Activated T-cell treated with anti-CD3 and anti-CD28 coated beads, Interleukin-2, amount 50 U/mL, for 72 hours (primary cell): Measurements from ENCODE around the gene NDUFS5. TPM values are rescaled to one million over a fixed set of nuclear protein-coding genes. Genes with fewer than 3 reads are reported as not detected.
"Not testable (repeated sequence)": the region's sequence is repeated elsewhere in the genome, so short reads cannot be mapped to it uniquely, and the experiment has no call there.

Experiments
- ATAC-seq, 2 donors: fragments of 150-1000 bp; cut with Tn5 transposase; replicated peaks in 1 of 2; 2 replicates each; pipeline ENCODE4 v1.10.0; 2021; ENCODE audit warnings: moderate library complexity in 2 of 2, mild to moderate bottlenecking in 1 of 2
- DNase-seq, 2 donors: peaks; one replicate each; pipeline ENCODE4 v3.0.0; 2021 to 2022; ENCODE audit warnings: mixed read lengths in 1 of 2
- H3K27ac Mint-ChIP-seq: one replicate; pipeline ENCODE4 v1.8.0; 2022; ENCODE audit warnings: mild to moderate bottlenecking, moderate library complexity, mixed read lengths
- H3K27me3 Mint-ChIP-seq: one replicate; pipeline ENCODE4 v1.8.0; 2022; ENCODE audit warnings: low read depth, mixed read lengths
- H3K36me3 Mint-ChIP-seq, 2 donors: one replicate each; pipeline ENCODE4 v1.8.0; 2022; ENCODE audit warnings: mixed read lengths in 2 of 2, mild to moderate bottlenecking in 1 of 2; ENCODE audit not compliant: insufficient read depth in 2 of 2
- H3K4me1 Mint-ChIP-seq: one replicate; pipeline ENCODE4 v1.8.0; 2022; ENCODE audit warnings: low read depth, mixed read lengths
- H3K4me3 Mint-ChIP-seq, 2 donors: one replicate each; pipeline ENCODE4 v1.8.0; 2022; ENCODE audit warnings: mild to moderate bottlenecking in 2 of 2, mixed read lengths in 2 of 2, moderate library complexity in 2 of 2
- H3K9me3 Mint-ChIP-seq, 2 donors: one replicate each; pipeline ENCODE4 v1.8.0; 2022; ENCODE audit warnings: mixed read lengths in 2 of 2
- total RNA-seq, 2 donors: library from RNA; stranded (reverse); gene quantifications; one replicate each; pipeline ENCODE4 v1.2.3, GENCODE V29; 2022

Gene NDUFS5
- 10 to 100 TPM; 88.7 to 89.1 TPM for total RNA-seq

- peaks cover 35% of the 10 kb centered on the region for H3K4me1 Mint-ChIP-seq
- no peaks in the 10 kb centered on the region for H3K9me3 Mint-ChIP-seq
- ATAC-seq (peak; percentile 90), DNase-seq (peak; percentile 84 to 87)
- peak within 1 kb of the TSS; percentile 90 to 94 for H3K4me3 Mint-ChIP-seq
- H3K27ac Mint-ChIP-seq, result peak within 1 kb of the TSS; percentile 92
- peaks cover 4% of the 10 kb centered on the region for H3K27me3 Mint-ChIP-seq
- peaks cover 9 to 23% of the 10 kb centered on the region in 2 donors for H3K36me3 Mint-ChIP-seq
Observed at GRCh38 chr1:39026051-39026865, at the start of gene NDUFS5. TSS of gene NDUFS5 (plus strand) at chr1:39026350. CDS start at chr1:39028725, 2,375 bp downstream.

DNA sequence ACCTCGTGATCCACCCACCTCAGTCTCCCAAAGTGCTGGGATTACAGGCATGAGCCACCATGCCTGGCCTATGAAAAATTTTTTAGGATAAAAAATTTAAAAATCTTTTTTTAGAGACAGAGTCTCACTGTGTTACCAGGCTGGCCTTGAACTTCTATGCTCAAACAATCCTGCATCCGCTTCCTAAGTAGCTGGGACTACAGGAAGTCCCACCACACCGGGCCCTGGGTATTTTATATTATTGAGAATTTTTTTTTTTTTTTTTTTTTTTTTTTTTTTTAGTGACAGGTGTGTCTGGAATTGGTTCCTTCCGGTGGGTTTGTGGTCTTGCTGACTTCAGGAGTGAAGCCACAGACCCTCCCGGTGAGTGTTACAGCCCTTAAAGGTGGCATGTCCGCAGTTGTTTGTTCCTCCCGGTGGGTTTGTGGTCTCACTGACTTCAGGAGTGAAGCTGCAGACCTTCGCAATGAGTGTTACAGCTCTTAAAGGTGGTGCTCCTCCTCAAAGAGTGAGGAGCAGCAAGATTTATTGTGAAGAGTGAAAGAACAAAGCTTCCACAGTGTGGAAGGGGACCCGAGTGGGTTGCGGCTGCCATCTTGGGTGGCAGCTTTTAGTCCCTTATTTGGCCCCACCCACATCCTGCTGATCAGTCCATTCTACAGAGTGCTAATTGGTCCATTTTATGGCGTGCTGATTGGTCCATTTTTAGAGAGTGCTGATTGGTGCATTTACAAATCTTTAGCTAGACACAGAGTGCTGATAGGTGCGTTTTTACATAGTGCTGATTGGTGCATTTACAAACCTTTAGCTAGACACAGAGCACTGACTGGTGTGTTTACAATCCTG, 48.5 kb upstream of the NDUFS5 start:
- H3K27me3 Mint-ChIP-seq, H3K27ac Mint-ChIP-seq, H3K36me3 Mint-ChIP-seq, H3K4me1 Mint-ChIP-seq, H3K9me3 Mint-ChIP-seq: not testable (repeated sequence)
- peak; percentile 38 to 62 for ATAC-seq
- H3K4me3 Mint-ChIP-seq, result peak overlapping the region in 1 of 2 donors; percentile 34
- DNase-seq, result peak; percentile 40 to 61

GRCh38 chr1:38978245-38978542, 48.0 kb upstream of the NDUFS5 start:
- not testable (repeated sequence) for H3K36me3 Mint-ChIP-seq, H3K9me3 Mint-ChIP-seq, H3K4me1 Mint-ChIP-seq, H3K27me3 Mint-ChIP-seq, H3K27ac Mint-ChIP-seq, ATAC-seq
- H3K4me3 Mint-ChIP-seq, result peak overlapping the region in 1 of 2 donors; percentile 34
- peak in 1 of 2 donors; percentile 17 for DNase-seq

GRCh38 chr1:38979380-38979779, 46.8 kb upstream of the NDUFS5 start:
- ATAC-seq, H3K27ac Mint-ChIP-seq, H3K27me3 Mint-ChIP-seq, H3K9me3 Mint-ChIP-seq, H3K4me1 Mint-ChIP-seq, DNase-seq, H3K36me3 Mint-ChIP-seq, H3K4me3 Mint-ChIP-seq: not testable (repeated sequence)

DNA sequence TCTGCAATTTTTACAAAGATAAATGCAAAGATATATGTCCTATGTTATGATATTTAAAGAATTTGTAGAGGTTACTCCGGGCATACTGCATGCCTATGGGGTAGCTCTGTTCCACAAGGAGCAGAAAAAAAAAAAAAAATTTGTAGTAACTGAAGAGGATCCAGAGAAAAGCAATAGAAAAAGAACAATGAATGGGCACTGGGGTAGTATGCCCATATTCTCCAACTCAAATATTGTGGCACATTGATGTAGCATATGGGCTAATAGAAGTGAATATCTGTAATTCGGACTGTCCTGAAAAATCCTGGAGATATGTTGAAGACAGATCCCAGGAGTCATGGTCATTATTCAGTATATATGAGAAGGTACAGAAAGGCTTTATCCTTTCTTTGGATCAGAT, 36.2 kb upstream of the NDUFS5 start:
- ATAC-seq, result no peak

DNA sequence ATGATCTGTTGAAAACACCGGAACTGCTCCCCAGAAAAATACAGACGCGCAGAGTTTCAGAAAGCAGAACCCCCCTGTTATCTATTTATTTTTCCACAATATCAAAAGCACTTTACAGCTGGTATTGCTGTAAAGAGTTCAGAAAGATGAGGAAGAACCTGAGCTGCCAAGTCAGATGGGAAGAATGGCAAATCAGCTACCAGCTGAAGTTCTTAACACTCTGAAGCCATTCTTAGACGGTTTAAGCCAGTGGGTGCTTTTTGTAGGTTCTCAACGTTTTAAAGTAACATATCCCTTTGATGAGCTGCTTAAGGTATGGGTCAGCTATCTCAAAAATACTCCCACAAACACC, 35.8 kb upstream of the NDUFS5 start:
- H3K27ac Mint-ChIP-seq, result peak overlapping the region; percentile 86
- H3K36me3 Mint-ChIP-seq, result peaks cover 8 to 19% of the 10 kb centered on the region in 2 donors
- DNase-seq, result no peak
- peak overlapping the region; percentile 85 to 87 for H3K4me3 Mint-ChIP-seq
- ATAC-seq, result peak in 1 of 2 donors; percentile 9
- no peaks in the 10 kb centered on the region for H3K9me3 Mint-ChIP-seq
- H3K27me3 Mint-ChIP-seq, result no peaks in the 10 kb centered on the region
- peaks cover 60% of the 10 kb centered on the region for H3K4me1 Mint-ChIP-seq

More for the DNA sequence above, 36.2 kb upstream of the NDUFS5 start:
- peak overlapping the region; percentile 85 to 87 for H3K4me3 Mint-ChIP-seq
- peaks cover 56% of the 10 kb centered on the region for H3K4me1 Mint-ChIP-seq
- H3K9me3 Mint-ChIP-seq, result no peaks in the 10 kb centered on the region
- no peak for DNase-seq
- peak overlapping the region; percentile 86 for H3K27ac Mint-ChIP-seq
- no peaks in the 10 kb centered on the region for H3K27me3 Mint-ChIP-seq
- H3K36me3 Mint-ChIP-seq, result peaks cover 8 to 17% of the 10 kb centered on the region in 2 donors

DNA sequence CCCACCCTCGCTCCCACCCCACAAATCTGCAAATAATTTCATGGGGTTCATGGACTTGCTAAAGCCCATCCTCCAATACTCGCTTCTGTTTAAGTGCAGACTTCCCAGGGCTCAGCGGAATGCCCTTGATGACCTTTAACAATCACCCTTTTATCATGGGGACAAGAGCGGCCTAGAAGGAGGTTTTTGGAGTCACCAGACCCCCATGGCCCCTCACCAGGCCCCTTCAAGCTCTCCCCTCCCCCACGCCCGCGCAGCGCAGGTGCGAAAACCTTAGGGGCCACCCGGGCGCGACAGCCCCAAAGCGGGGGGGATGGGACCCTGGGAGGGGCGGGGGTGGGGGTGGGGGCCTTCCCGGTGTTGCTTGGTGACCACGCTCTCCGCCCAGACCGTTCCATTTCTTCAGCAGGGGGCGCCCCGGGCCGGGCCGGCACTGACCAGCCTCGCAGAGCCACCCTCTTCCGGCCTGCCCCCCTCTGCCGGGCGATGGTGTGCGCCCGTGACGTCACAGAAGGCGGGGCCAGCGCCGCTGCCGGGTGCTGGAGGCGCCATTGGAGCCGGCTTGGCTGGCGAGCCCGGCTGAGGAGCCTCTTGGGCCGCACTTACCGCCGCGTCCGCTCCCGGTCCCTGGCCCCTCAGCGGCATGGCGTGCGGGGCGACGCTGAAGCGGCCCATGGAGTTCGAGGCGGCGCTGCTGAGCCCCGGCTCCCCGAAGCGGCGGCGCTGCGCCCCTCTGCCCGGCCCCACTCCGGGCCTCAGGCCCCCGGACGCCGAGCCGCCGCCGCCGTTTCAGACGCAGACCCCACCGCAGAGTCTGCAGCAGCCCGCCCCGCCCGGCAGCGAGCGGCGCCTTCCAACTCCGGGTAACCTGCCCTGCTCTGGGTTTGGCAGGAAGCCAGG, 35.2 kb upstream of the NDUFS5 start, which contains the start of gene AKIRIN1:
Gene AKIRIN1 (plus strand): TSS at position 539 of the 900 bp plus-strand sequence. CDS start 105 bp downstream, at position 644.
- peak; percentile 97 for ATAC-seq
- Mint-ChIP-seq H3K36me3 (peaks cover 8 to 22% of the 10 kb centered on the region in 2 donors), H3K4me1 (peaks cover 65% of the 10 kb centered on the region), H3K9me3 (no peaks in the 10 kb centered on the region), H3K4me3 (peak within 1 kb of the TSS; percentile 87 to 94), H3K27me3 (no peaks in the 10 kb centered on the region), H3K27ac (peak within 1 kb of the TSS; percentile 86)
- peak; percentile 99 to 100 for DNase-seq

GRCh38 chr1:38991638-38992411, 34.3 kb upstream of the NDUFS5 start:
- Mint-ChIP-seq H3K9me3 (no peaks in the 10 kb centered on the region), H3K36me3 (peaks cover 8 to 22% of the 10 kb centered on the region in 2 donors), H3K27me3 (no peaks in the 10 kb centered on the region), H3K4me3 (peak overlapping the region; percentile 87 to 94), H3K4me1 (peaks cover 65% of the 10 kb centered on the region), H3K27ac (peak overlapping the region; percentile 80)
- ATAC-seq, result no peak
- DNase-seq, result peak; percentile 7 to 18

DNA sequence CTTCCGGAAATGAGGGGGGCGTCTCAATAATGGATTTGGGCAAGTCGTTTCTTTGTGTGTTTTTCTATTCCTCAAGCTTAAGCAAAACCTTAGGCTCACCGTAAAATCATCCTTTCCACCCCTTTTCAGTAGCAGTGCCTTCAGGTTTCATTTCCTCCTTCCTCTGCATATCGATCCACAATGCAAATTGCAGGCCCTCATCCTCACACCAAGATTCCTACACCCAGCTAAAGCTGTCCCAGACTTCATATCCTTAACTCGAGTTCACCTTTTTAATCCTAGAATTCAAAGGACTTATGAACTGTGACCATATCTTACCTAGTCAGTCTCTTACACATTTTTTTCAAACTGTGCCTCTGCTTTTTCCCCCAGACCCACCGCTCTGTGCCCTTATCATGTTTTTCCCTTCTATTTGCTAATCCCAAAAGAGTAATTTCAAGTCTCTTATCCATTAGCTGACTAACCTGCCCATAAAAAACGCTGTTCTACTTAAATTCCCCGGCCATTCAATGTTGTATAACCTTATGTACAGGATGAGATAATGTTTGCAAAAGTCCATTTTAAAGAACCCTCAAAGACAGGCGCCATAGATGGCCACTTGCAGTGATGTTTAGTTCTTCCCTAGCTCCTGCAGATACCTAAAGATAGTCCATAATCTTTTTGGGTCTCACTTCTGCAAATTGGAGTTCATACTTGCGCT, 33.6 kb upstream of the NDUFS5 start:
- no peaks in the 10 kb centered on the region for H3K27me3 Mint-ChIP-seq
- H3K36me3 Mint-ChIP-seq, result peaks cover 8 to 22% of the 10 kb centered on the region in 2 donors
- H3K9me3 Mint-ChIP-seq, result no peaks in the 10 kb centered on the region
- peak overlapping the region; percentile 80 for H3K27ac Mint-ChIP-seq
- H3K4me1 Mint-ChIP-seq, result peaks cover 70% of the 10 kb centered on the region
- H3K4me3 Mint-ChIP-seq, result peak overlapping the region; percentile 87 to 94
- no peak for ATAC-seq
- no peak for DNase-seq

GRCh38 chr1:38994196-38994595, 32.0 kb upstream of the NDUFS5 start:
- ATAC-seq, result no peak

DNA sequence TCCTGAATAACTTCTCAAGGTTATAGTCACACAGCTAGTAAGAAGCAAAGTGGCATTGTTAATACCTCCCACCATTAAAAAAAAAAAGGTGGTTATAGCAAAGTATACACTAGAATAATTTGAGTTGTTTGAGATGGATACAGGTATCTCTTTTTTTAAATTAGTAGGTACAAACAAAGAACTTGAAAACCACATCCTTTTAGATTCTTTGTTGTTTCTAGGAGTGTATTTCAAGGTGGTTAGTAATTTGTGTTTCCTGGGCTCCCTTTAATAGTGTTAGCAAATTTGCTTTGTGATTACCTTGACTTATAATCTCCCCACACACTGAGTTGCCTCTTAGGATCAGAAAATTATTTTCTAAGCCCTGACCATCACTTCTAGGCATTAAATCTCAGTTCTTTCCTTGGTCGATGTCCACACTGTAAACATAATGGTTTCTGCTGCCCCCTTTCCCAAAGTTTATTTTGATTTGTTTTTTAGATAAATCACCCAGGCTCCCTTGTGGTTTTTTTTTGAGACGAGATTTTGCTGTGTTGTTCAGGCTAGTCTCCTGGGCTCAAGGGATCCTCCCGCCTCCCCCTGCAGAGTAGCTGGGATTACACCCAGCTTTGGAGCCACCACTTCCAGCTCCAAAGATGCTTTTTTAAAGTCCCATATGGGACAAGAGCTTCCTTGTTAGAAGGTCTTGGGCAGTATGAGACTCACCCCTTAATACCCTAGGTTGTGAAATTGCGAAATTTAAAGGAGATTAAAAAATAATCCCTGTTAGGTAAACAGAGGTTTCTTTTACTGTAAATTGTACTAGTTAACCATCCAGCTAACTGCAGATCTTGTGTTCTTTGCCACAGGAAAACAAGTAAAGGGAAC, 28.9 kb upstream of the NDUFS5 start:
- H3K36me3 Mint-ChIP-seq, result peaks cover 13 to 44% of the 10 kb centered on the region in 2 donors
- no peaks in the 10 kb centered on the region for H3K27me3 Mint-ChIP-seq
- peak overlapping the region; percentile 92 for H3K27ac Mint-ChIP-seq
- DNase-seq, result no peak
- peaks cover 78% of the 10 kb centered on the region for H3K4me1 Mint-ChIP-seq
- H3K4me3 Mint-ChIP-seq, result peak overlapping the region; percentile 68 to 73
- peak in 1 of 2 donors; percentile 21 for ATAC-seq
- H3K9me3 Mint-ChIP-seq, result no peaks in the 10 kb centered on the region

More at GRCh38 chr1:38994196-38994595, 32.0 kb upstream of the NDUFS5 start:
- Mint-ChIP-seq H3K36me3 (peaks cover 8 to 26% of the 10 kb centered on the region in 2 donors), H3K27ac (peak overlapping the region; percentile 42), H3K9me3 (no peaks in the 10 kb centered on the region), H3K4me1 (peaks cover 77% of the 10 kb centered on the region), H3K4me3 (peak overlapping the region; percentile 17 to 63), H3K27me3 (no peaks in the 10 kb centered on the region)
- no peak for DNase-seq
